GM23338 (cell line): ENCODE data around the gene ZNF480. TPM values are rescaled to one million over a fixed set of nuclear protein-coding genes. Genes with fewer than 3 reads are reported as not detected.

Experiments
- ATAC-seq: fragments of 200-7000 bp; cut with Tn5 transposase; 3 replicates; pipeline ENCODE4 v1.9.1; 2020
- DNase-seq: peaks from one replicate; pipeline ENCODE4 v3.0.0-alpha.2; 2015; ENCODE audit warnings: low spot score
- H2AFZ ChIP-seq: fragments of 200-600 bp; sonication (generic); 2 replicates; pipeline ENCODE4 v1.8.0; 2016; ENCODE audit warnings: antibody characterized with exemption, mild to moderate bottlenecking, moderate library complexity
- H3F3A ChIP-seq: fragments of 200-600 bp; sonication (generic); replicated peaks from 2 replicates; pipeline ENCODE4 v1.8.0; 2017; ENCODE audit warnings: antibody characterized with exemption, mixed run types, low read depth
- H3K27ac ChIP-seq: fragments of 200-600 bp; sonication (generic); 2 replicates; pipeline ENCODE4 v1.6.1; 2016; ENCODE audit warnings: low read depth
- H3K27me3 ChIP-seq: fragments of 200-600 bp; sonication (generic); 2 replicates; pipeline ENCODE4 v1.8.0; 2016; ENCODE audit warnings: mild to moderate bottlenecking, mixed run types, moderate library complexity; ENCODE audit not compliant: insufficient read depth
- H3K36me3 ChIP-seq: fragments of 200-600 bp; sonication (generic); 2 replicates; pipeline ENCODE4 v1.8.0; 2016; ENCODE audit warnings: mild to moderate bottlenecking; ENCODE audit not compliant: insufficient read depth
- H3K4me1 ChIP-seq: fragments of 200-600 bp; sonication (generic); 2 replicates; pipeline ENCODE4 v1.8.0; 2016; ENCODE audit warnings: mild to moderate bottlenecking, moderate library complexity; ENCODE audit not compliant: insufficient read depth
- H3K4me2 ChIP-seq: fragments of 200-600 bp; sonication (generic); 2 replicates; pipeline ENCODE4 v1.7.1; 2017; ENCODE audit warnings: mixed run types
- H3K4me3 ChIP-seq: fragments of 200-600 bp; sonication (generic); 2 replicates; pipeline ENCODE4 v1.6.1; 2016; ENCODE audit warnings: mixed run types
- H3K79me2 ChIP-seq: fragments of 200-600 bp; sonication (generic); replicated peaks from 2 replicates; pipeline ENCODE4 v1.8.0; 2017; ENCODE audit warnings: mild to moderate bottlenecking; ENCODE audit not compliant: insufficient read depth
- H3K9me2 ChIP-seq: fragments of 200-600 bp; sonication (generic); 2 replicates; pipeline ENCODE4 v1.8.0; 2017; ENCODE audit not compliant: insufficient read depth
- H4K20me1 ChIP-seq: fragments of 200-600 bp; sonication (generic); replicated peaks from 2 replicates; pipeline ENCODE4 v1.8.0; 2017; ENCODE audit warnings: mild to moderate bottlenecking; ENCODE audit not compliant: insufficient read depth
- H3K27ac Mint-ChIP-seq: 2 replicates; pipeline ENCODE4 v1.8.0; 2020; ENCODE audit warnings: inconsistent platforms, mild to moderate bottlenecking, moderate library complexity, mixed read lengths
- H3K27me3 Mint-ChIP-seq: 3 replicates; pipeline ENCODE4 v1.8.0; 2022; ENCODE audit warnings: low read depth, mild to moderate bottlenecking, moderate library complexity, mixed read lengths, inconsistent platforms; ENCODE audit not compliant: insufficient read depth, poor library complexity
- H3K36me3 Mint-ChIP-seq: 3 replicates; pipeline ENCODE4 v1.8.0; 2021; ENCODE audit warnings: low read depth, mild to moderate bottlenecking, inconsistent platforms, moderate library complexity, mixed read lengths
- H3K4me1 Mint-ChIP-seq: 3 replicates; pipeline ENCODE4 v1.8.0; 2020; ENCODE audit warnings: mild to moderate bottlenecking, inconsistent platforms, mixed read lengths
- H3K4me3 Mint-ChIP-seq: 3 replicates; pipeline ENCODE4 v1.8.0; 2021; ENCODE audit warnings: moderate library complexity, mild to moderate bottlenecking, inconsistent platforms, mixed read lengths
- H3K9me3 Mint-ChIP-seq: 3 replicates; pipeline ENCODE4 v1.8.0; 2020; ENCODE audit warnings: moderate library complexity, mild to moderate bottlenecking, inconsistent platforms, mixed read lengths
- CREB1 ChIP-seq: fragments of 250-450 bp; sonication (Bioruptor Pico); IDR thresholded peaks from 2 replicates; pipeline ENCODE4 v1.5.0; 2020; ENCODE audit warnings: low read depth, mild to moderate bottlenecking, moderate library complexity
- CTCF ChIP-seq, 2 experiments: fragments of 200-600 bp in 1 of 2; sonication (generic) in 1 of 2; conservative IDR thresholded peaks; 2 replicates each; pipeline versions ENCODE4 v1.5.1 to v1.6.1; 2016 to 2017; ENCODE audit warnings: antibody characterized with exemption in 2 of 2, low read depth in 2 of 2, mild to moderate bottlenecking in 2 of 2, moderate library complexity in 1 of 2
- ETS1 ChIP-seq: IDR thresholded peaks from 2 replicates; pipeline ENCODE4 v1.6.1; 2016; ENCODE audit warnings: antibody characterized with exemption
- EZH2phosphoT487 ChIP-seq: fragments of 200-600 bp; sonication (generic); IDR thresholded peaks from one replicate; pipeline ENCODE4 v1.8.1; 2018; ENCODE audit warnings: antibody characterized with exemption; ENCODE audit not compliant: unreplicated experiment
- JUNB ChIP-seq: IDR thresholded peaks from one replicate; pipeline ENCODE4 v1.6.1; 2016; ENCODE audit warnings: antibody characterized with exemption; ENCODE audit not compliant: unreplicated experiment
- NANOG ChIP-seq: IDR thresholded peaks from 2 replicates; pipeline ENCODE4 v1.6.1; 2016; ENCODE audit warnings: antibody characterized with exemption, borderline replicate concordance
- STAT1 ChIP-seq: IDR thresholded peaks from one replicate; pipeline ENCODE4 v1.6.1; 2016; ENCODE audit warnings: antibody characterized with exemption; ENCODE audit not compliant: unreplicated experiment
- ZNF114 ChIP-seq: fragments of 250-450 bp; sonication (Bioruptor Pico); IDR thresholded peaks from 2 replicates; pipeline ENCODE4 v1.5.0; 2020; ENCODE audit warnings: mild to moderate bottlenecking, moderate library complexity
- ZNF331 ChIP-seq: fragments of 250-450 bp; sonication (Bioruptor Pico); IDR thresholded peaks from 2 replicates; pipeline ENCODE4 v1.5.0; 2020; ENCODE audit warnings: low read depth, mild to moderate bottlenecking, moderate library complexity
- ZNF462 ChIP-seq: fragments of 250-450 bp; sonication (Bioruptor Pico); IDR thresholded peaks from 2 replicates; pipeline ENCODE4 v1.5.0; 2020; ENCODE audit warnings: mild to moderate bottlenecking, moderate library complexity
- polyA plus RNA-seq: library from polyadenylated mRNA; unstranded; fragments of >200 nt; fragmentation: Nextera tagmentation; extraction: Ambion mirVana; gene quantifications from 2 replicates; pipeline ENCODE4 v1.2.1, GENCODE V29; 2016
- total RNA-seq: library from RNA; depleted of rRNA; stranded (reverse); fragments of >200 nt; shearing (Covaris generic); gene quantifications from 2 replicates; pipeline ENCODE4 v1.2.3, GENCODE V29; 2014

ZNF480 gene
- total and polyA plus RNA-seq, 2 experiments from 2014 or later = 34.1 to 37.9 TPM

GRCh38 chr19:52277471-52277870, 19.5 kb upstream of the ZNF480 start:
- H3K27me3 ChIP-seq = no peaks in the 10 kb centered on the region
- TF ChIP-seq STAT1 (no peak), ZNF114 (CRISPR knock-in tag) (no peak), JUNB (no peak), EZH2phosphoT487 (no peak), CREB1 (CRISPR knock-in tag) (no peak)
- H3K4me1 ChIP-seq = peaks cover 12% of the 10 kb centered on the region
- Mint-ChIP-seq H3K36me3 (peaks cover 53% of the 10 kb centered on the region), H3K4me3 (no peak overlapping the region), H3K27me3 (peaks cover 6% of the 10 kb centered on the region), H3K4me1 (peaks cover 15% of the 10 kb centered on the region; the same call in 2 of the 3 replicates), H3K9me3 (peaks cover 9% of the 10 kb centered on the region), H3K27ac (peak overlapping the region; percentile 36; the same call in 1 of the 2 replicates)
- H3K79me2 ChIP-seq = peaks cover 100% of the 10 kb centered on the region
- no peak overlapping the region for H3K27ac ChIP-seq
- H3F3A ChIP-seq = no peaks in the 10 kb centered on the region
- no peak overlapping the region for H3K4me2 ChIP-seq
- no peak for ATAC-seq
- H3K4me3 ChIP-seq = no peak overlapping the region
- H4K20me1 ChIP-seq = peaks cover 73% of the 10 kb centered on the region
- no peak for DNase-seq
- no peak overlapping the region for H2AFZ ChIP-seq
- H3K9me2 ChIP-seq = no peaks in the 10 kb centered on the region; the same call in 1 of the 2 replicates
- H3K36me3 ChIP-seq = peaks cover 5% of the 10 kb centered on the region; the same call in 1 of the 2 replicates

GRCh38 chr19:52286256-52286655, 10.7 kb upstream of the ZNF480 start:
- H3K9me2 ChIP-seq = no peaks in the 10 kb centered on the region
- DNase-seq (no peak), ATAC-seq (no peak)
- Mint-ChIP-seq H3K27ac (no peak overlapping the region), H3K4me3 (no peak overlapping the region), H3K27me3 (no peaks in the 10 kb centered on the region), H3K9me3 (peaks cover 2% of the 10 kb centered on the region; the same call in 2 of the 3 replicates), H3K4me1 (no peaks in the 10 kb centered on the region), H3K36me3 (peaks cover 87% of the 10 kb centered on the region)
- H4K20me1 ChIP-seq = peaks cover 35% of the 10 kb centered on the region
- peaks cover 37% of the 10 kb centered on the region for H3K79me2 ChIP-seq
- no peaks in the 10 kb centered on the region for H3F3A ChIP-seq
- no peak overlapping the region for H3K27ac ChIP-seq
- no peaks in the 10 kb centered on the region for H3K27me3 ChIP-seq
- no peak overlapping the region for H3K4me2 ChIP-seq
- no peak overlapping the region for H3K4me3 ChIP-seq
- H2AFZ ChIP-seq = no peak overlapping the region
- H3K4me1 ChIP-seq = no peaks in the 10 kb centered on the region
- peaks cover 49% of the 10 kb centered on the region for H3K36me3 ChIP-seq
- TF ChIP-seq NANOG = no peak
- TF ChIP-seq ZNF462 (CRISPR knock-in tag) = no peak
- TF ChIP-seq ETS1 = no peak
- TF ChIP-seq EZH2phosphoT487 = no peak
- no peak for TF ChIP-seq STAT1
- no peak for TF ChIP-seq ZNF331 (CRISPR knock-in tag)
- no peak for TF ChIP-seq CTCF (conservative IDR thresholded peaks at IDR 0.05; ENCODE audit: low read depth in 2 of 2)
- TF ChIP-seq CREB1 (CRISPR knock-in tag) = no peak
